ENCODE data around the gene TMEM240. TPM values are rescaled to one million over a fixed set of nuclear protein-coding genes. Genes with fewer than 3 reads are reported as not detected.

The TMEM240 gene
- total RNA-seq, 1 donor from 2014 or later: 0.31 TPM

- H3K4me1 Mint-ChIP-seq: peaks cover 37% of the 10 kb centered on the region
Measured at GRCh38 chr1:1567891-1568291, 27.5 kb upstream of the TMEM240 start.

GRCh38 chr1:1567152-1567875 lies 26.9 kb upstream of the TMEM240 start:
- intact Hi-C loops (cut with micrococcal nuclease): no loop called here
- Mint-ChIP-seq H3K4me1 (peaks cover 32% of the 10 kb centered on the region), H3K27ac (no peak overlapping the region), H3K9me3 (no peaks in the 10 kb centered on the region), H3K27me3 (no peaks in the 10 kb centered on the region), H3K36me3 (ENCODE audit: low read depth) (peaks cover 69% of the 10 kb centered on the region), H3K4me3 (no peak overlapping the region)
- no peak for ATAC-seq (ENCODE audit: low read depth)
- no peak for DNase-seq
- ChIA-PET POLR2A (no interaction called here), CTCF (no interaction called here)
- TF ChIP-seq, protein P1, sequence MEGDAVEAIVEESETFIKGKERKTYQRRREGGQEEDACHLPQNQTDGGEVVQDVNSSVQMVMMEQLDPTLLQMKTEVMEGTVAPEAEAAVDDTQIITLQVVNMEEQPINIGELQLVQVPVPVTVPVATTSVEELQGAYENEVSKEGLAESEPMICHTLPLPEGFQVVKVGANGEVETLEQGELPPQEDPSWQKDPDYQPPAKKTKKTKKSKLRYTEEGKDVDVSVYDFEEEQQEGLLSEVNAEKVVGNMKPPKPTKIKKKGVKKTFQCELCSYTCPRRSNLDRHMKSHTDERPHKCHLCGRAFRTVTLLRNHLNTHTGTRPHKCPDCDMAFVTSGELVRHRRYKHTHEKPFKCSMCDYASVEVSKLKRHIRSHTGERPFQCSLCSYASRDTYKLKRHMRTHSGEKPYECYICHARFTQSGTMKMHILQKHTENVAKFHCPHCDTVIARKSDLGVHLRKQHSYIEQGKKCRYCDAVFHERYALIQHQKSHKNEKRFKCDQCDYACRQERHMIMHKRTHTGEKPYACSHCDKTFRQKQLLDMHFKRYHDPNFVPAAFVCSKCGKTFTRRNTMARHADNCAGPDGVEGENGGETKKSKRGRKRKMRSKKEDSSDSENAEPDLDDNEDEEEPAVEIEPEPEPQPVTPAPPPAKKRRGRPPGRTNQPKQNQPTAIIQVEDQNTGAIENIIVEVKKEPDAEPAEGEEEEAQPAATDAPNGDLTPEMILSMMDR (IDR thresholded peaks at IDR 0.05): no peak

More at GRCh38 chr1:1567891-1568291, 27.5 kb upstream of the TMEM240 start:
- intact Hi-C loops (cut with micrococcal nuclease): no loop called here
- ATAC-seq (ENCODE audit: low read depth) (no peak), DNase-seq (no peak)
- TF ChIP-seq, protein P1 (IDR thresholded peaks at IDR 0.05): no peak
- Mint-ChIP-seq H3K27me3 (no peaks in the 10 kb centered on the region), H3K27ac (no peak overlapping the region), H3K36me3 (ENCODE audit: low read depth) (peaks cover 63% of the 10 kb centered on the region), H3K4me3 (no peak overlapping the region), H3K9me3 (no peaks in the 10 kb centered on the region)
- ChIA-PET CTCF (no interaction called here), POLR2A (no interaction called here)

- Mint-ChIP-seq H3K27me3 (no peaks in the 10 kb centered on the region), H3K27ac (no peak overlapping the region), H3K36me3 (ENCODE audit: low read depth) (peaks cover 74% of the 10 kb centered on the region), H3K4me3 (no peak overlapping the region), H3K9me3 (no peaks in the 10 kb centered on the region), H3K4me1 (peaks cover 25% of the 10 kb centered on the region)
- TF ChIP-seq, protein P1 (IDR thresholded peaks at IDR 0.05): no peak
- ChIA-PET POLR2A (no interaction called here), CTCF (no interaction called here)
- intact Hi-C loops (cut with micrococcal nuclease): no loop called here
- ATAC-seq (ENCODE audit: low read depth): no peak
- no peak for DNase-seq
Measured at GRCh38 chr1:1565340-1565739, 24.9 kb upstream of the TMEM240 start.

- peaks cover 66% of the 10 kb centered on the region for H3K36me3 Mint-ChIP-seq (ENCODE audit: low read depth)
- CTCF ChIA-PET: no interaction called here
- H3K4me1 Mint-ChIP-seq: peaks cover 16% of the 10 kb centered on the region
- no peaks in the 10 kb centered on the region for H3K9me3 Mint-ChIP-seq
- no peak for ATAC-seq (ENCODE audit: low read depth)
- H3K4me3 Mint-ChIP-seq: no peak overlapping the region
- no peak overlapping the region for H3K27ac Mint-ChIP-seq
- no peaks in the 10 kb centered on the region for H3K27me3 Mint-ChIP-seq
- intact Hi-C loops (cut with micrococcal nuclease): no loop called here
- TF ChIP-seq, protein P1 (IDR thresholded peaks at IDR 0.05): no peak
- POLR2A ChIA-PET: no interaction called here
- DNase-seq: no peak
Measured at GRCh38 chr1:1564268-1564667, 23.8 kb upstream of the TMEM240 start.

DNA sequence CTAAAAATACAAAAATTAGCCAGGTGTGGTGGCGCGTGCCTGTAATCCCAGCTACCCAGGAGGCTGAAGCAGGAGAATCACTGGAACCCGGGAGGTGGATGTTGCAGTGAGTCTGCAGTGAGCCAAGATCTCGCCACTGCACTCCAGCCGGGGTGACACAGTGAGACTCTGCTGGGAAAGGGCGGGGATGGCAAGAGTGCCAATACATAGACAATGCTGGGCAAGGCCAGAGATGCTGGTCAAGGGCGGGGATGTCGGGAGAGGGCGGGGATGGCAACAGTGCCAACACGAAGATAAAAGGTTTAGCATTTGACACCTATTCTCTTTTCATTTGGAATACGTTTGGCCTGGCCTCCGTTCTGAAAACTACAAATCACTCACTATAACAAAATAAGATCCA lies 23.3 kb upstream of the TMEM240 start:
- Mint-ChIP-seq H3K4me1 (peaks cover 13% of the 10 kb centered on the region), H3K27ac (no peak overlapping the region), H3K36me3 (ENCODE audit: low read depth) (peaks cover 65% of the 10 kb centered on the region), H3K4me3 (no peak overlapping the region), H3K27me3 (no peaks in the 10 kb centered on the region), H3K9me3 (no peaks in the 10 kb centered on the region)
- TF ChIP-seq, protein P1 (IDR thresholded peaks at IDR 0.05): no peak
- POLR2A ChIA-PET: no interaction called here
- intact Hi-C loops (cut with micrococcal nuclease): no loop called here
- CTCF ChIA-PET: no interaction called here
- DNase-seq (no peak), ATAC-seq (ENCODE audit: low read depth) (no peak)

All from activated B cell treated with CpG ODN at 0.5 μM for 24 hours (primary cell).